ENCODE data around the gene EBLN1. TPM values are rescaled to one million over a fixed set of nuclear protein-coding genes. Genes with fewer than 3 reads are reported as not detected.
"Not testable (repeated sequence)": the region's sequence is repeated elsewhere in the genome, so short reads cannot be mapped to it uniquely, and the experiment has no call there.

Gene EBLN1
- total RNA-seq, 1 experiment from 2014 or later, result not detected

DNA sequence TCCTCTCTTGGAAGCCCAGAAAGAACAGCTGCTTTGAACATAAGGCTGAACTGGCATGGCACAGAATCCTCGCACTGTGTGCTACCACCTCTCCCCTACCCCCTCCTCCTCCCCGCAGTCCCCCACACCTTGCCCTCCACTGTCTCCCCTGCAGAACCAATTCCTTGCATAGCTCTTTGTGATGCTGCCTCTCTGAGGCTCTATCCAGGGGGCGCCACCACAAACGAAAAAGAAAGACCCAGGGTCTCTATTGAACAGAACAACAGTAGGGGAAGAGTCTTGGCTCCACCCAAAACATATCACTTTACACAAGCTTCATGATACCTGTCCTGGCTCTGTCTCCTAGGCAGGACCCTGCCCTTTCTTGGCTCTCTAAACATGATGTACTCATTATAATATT lies 26.2 kb upstream of the EBLN1 start:
- no peaks in the 10 kb centered on the region for H3K36me3 ChIP-seq
- H3K9me3 ChIP-seq (replicated peaks), result no peaks in the 10 kb centered on the region
- no peaks in the 10 kb centered on the region for H3K27me3 ChIP-seq
- peak in 1 of 2 experiments; percentile 4 for DNase-seq
- no peak overlapping the region for H3K4me3 ChIP-seq
- no peak overlapping the region for H3K27ac ChIP-seq
- peaks cover 3% of the 10 kb centered on the region; the same call in 1 of the 2 replicates for H3K4me1 ChIP-seq

DNA sequence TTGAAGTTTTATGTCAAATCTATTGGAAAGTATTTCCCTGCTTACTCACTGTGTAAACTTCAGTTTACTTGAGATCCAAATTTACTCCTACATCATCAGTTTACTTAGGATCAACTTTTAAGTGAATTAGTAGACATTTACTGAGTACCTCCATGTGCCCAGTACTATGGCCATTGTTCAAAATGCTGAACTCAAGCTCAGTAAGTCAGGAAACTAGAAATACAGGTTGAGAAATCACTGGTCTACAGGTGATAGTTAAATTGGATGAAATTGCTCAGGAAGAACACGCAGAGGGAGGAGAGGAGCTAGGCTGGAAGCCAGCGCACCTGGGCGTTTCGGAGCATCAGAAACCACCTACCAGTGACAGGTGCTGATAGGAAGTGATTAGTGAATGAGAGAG lies 25.5 kb upstream of the EBLN1 start:
- Histone ChIP-seq H3K9me3 (replicated peaks) (no peaks in the 10 kb centered on the region), H3K4me3 (no peak overlapping the region), H3K36me3 (no peaks in the 10 kb centered on the region), H3K27ac (no peak overlapping the region), H3K4me1 (peaks cover 3% of the 10 kb centered on the region; the same call in 1 of the 2 replicates), H3K27me3 (no peaks in the 10 kb centered on the region)
- DNase-seq, result no peak

DNA sequence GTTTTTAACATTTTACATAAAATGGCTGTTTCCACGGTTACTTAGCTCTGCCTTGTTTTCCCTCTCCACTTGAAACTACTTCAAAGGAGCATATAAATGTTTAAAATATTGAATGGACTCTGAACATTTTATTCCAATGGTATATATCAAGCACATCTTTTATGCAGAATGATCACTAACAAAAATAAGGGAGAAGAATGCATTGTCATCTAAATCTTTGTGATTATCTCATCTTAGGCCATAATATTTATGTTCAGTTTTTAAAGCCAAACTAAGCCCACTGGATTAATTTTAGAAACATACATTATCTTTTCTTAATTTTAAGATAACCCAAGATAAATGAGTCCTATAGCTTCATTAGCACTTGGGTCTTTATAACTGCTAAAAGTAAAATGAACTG lies 13.4 kb upstream of the EBLN1 start:
- no peaks in the 10 kb centered on the region for H3K9me3 ChIP-seq (replicated peaks)
- no peak overlapping the region for H3K27ac ChIP-seq
- no peak overlapping the region for H3K4me3 ChIP-seq
- DNase-seq, result no peak
- H3K27me3 ChIP-seq, result no peaks in the 10 kb centered on the region
- H3K36me3 ChIP-seq, result no peaks in the 10 kb centered on the region
- H3K4me1 ChIP-seq, result no peaks in the 10 kb centered on the region

DNA sequence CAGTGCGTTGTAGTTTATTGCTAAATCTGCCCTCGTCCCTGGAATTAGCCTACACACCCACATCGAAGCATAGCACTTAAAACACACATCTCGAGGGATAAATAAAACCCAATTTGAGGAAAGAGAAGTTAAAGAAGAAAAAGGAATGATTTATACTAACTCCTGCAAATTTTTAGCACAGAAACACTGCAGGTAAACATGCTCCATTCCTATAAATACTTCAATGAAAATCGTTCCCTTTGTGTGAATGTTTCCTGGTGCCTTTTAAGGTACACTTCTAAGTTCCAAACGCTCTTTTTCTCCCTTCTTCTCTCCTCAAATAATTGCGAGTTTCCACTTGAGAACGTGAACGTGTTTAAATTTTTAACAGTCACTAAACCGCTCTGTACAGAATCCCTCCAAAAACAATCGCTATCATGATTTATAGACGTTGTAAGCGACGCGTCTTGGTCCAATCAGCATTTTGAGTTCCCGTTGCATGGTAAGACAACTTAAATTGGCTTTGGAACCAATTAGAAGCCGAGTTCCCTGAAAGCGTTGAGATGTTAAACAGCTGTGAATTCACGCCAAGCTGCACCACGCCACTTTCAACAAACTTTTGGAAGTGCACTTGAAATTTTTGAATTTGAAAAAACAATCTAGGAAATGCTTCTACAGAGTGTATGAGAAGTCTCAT lies 12.5 kb upstream of the EBLN1 start:
- DNase-seq, result peak; percentile 35 to 63
- H3K9me3 ChIP-seq (replicated peaks), result no peaks in the 10 kb centered on the region
- peak overlapping the region; percentile 6; the same call in 1 of the 2 replicates for H3K27ac ChIP-seq
- H3K36me3 ChIP-seq, result no peaks in the 10 kb centered on the region
- H3K4me3 ChIP-seq, result peak overlapping the region; percentile 81
- H3K4me1 ChIP-seq, result no peaks in the 10 kb centered on the region
- H3K27me3 ChIP-seq, result no peaks in the 10 kb centered on the region

DNA sequence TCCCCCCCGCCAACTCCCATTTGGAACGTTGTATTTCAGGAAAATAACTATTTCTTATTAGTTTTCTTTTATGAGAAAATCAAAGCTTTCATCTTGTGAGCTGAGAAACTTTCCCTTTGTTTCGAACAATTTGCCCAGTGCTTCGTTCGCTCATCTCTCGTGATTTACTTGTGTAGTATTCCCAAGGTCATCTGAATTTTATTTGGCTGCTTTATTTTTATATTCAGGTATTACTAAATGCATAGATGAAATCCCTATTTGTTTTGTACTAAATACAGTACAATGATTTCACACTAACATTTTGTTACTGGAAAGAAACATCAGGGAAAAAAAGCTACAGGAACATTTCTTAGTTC lies 12.0 kb upstream of the EBLN1 start:
- Histone ChIP-seq H3K4me3 (peak overlapping the region; percentile 81), H3K9me3 (replicated peaks) (no peaks in the 10 kb centered on the region), H3K27ac (peak overlapping the region; percentile 6; the same call in 1 of the 2 replicates), H3K27me3 (no peaks in the 10 kb centered on the region), H3K4me1 (no peaks in the 10 kb centered on the region), H3K36me3 (no peaks in the 10 kb centered on the region)
- DNase-seq, result no peak

DNA sequence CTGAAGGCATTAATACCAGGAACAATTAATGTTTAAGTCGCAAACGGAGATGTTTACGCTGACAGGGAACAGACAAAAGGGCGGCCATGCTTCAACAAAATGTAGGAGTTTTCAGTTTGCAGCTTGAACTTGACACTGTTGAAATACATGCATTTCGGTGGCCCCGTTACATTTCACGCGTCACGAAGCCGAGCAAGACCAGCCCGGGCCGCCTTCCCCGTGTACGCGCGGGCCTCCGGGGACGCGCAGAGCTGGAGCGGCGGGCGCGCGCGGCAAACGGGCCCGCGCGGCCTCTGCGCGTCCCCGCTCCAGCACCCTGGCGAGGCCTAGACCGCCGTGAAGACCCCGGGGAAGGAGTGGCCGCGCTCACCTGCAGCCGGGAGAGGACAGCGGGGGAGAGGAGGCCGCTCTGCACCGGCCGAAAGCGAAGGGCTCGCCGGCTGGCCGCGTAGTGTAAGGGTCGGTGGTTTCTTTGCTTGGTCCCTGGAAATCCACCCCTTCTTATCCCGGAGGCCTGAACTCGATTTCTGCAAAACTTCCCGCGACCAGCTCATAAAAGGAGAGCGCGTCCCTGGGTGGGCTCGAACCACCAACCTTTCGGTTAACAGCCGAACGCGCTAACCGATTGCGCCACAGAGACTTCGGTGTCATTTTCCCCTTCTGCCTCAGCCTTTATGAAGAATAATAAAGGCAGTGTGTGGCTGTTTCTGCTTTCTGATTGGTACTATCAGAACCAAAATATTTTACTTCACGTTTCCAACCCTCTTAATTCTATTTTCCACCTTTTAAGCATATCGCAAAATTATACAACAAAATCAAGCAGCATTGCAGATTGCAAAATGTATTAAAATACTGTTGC lies 11.4 kb upstream of the EBLN1 start:
- peak; percentile 88 to 92 for DNase-seq
- Histone ChIP-seq H3K27ac (peak overlapping the region; percentile 54), H3K9me3 (replicated peaks) (no peaks in the 10 kb centered on the region), H3K27me3 (no peaks in the 10 kb centered on the region), H3K4me3 (peak overlapping the region; percentile 81), H3K36me3 (no peaks in the 10 kb centered on the region), H3K4me1 (no peaks in the 10 kb centered on the region)

DNA sequence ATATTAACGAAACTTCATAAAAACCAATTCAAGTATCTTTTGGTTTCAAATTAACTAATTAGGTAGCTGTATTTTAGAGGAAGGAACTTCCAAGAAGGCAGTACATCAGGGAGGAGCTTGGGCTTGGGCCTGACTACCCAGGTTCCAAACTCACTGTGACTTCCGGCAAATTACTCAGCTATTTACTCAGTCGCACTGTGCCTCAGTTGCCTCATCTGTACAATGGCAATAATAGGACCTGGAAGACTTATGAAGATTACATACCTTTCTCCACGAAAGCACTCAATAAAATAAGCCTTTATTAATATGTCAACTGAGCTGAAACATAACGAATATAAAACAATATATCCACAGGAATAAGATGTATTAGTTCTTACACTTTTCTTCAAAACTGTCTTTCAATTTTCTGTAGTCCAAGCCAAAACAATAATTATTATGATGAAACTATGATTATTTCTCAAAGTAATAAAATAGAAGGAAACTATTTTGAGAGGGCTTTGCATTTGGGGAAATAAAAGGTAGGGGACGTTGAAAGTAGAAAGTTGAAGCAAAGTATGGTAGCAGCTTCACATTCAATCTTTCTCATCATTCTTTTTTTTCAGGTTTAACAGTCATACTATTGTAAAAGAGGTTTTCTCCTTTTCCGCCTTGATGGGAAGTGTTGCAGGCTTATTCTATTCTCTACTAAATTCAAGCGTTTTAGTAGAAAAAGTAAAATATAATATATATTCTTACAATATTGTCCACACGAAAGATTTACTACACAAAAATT lies 10.5 kb upstream of the EBLN1 start:
- Histone ChIP-seq H3K4me1 (no peaks in the 10 kb centered on the region), H3K27me3 (no peaks in the 10 kb centered on the region), H3K36me3 (no peaks in the 10 kb centered on the region), H3K4me3 (peak overlapping the region; percentile 81), H3K27ac (peak overlapping the region; percentile 54), H3K9me3 (replicated peaks) (no peaks in the 10 kb centered on the region)
- no peak for DNase-seq

DNA sequence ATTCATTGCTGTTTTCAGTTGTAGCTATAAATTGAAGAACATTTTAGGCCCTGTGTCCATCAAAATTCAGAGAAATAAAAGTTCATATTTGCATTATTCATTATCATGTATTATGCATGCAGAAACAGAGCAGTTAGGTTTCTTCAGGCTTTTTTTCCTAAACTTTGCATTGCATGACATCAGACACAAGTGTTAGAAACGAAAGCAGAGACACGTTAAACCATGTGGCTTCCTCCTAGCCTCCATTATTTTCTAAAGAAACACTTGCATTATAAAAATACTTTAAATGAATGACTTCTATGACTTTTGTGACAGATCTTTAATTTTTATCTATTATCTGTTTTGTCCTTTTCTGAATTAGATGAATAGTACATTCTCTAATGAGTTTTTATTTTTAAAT lies 8.8 kb upstream of the EBLN1 start:
- DNase-seq, result no peak
- no peak overlapping the region for H3K4me3 ChIP-seq
- H3K27ac ChIP-seq, result no peak overlapping the region
- no peaks in the 10 kb centered on the region for H3K27me3 ChIP-seq
- H3K9me3 ChIP-seq (replicated peaks), result no peaks in the 10 kb centered on the region
- no peaks in the 10 kb centered on the region for H3K4me1 ChIP-seq
- H3K36me3 ChIP-seq, result no peaks in the 10 kb centered on the region

DNA sequence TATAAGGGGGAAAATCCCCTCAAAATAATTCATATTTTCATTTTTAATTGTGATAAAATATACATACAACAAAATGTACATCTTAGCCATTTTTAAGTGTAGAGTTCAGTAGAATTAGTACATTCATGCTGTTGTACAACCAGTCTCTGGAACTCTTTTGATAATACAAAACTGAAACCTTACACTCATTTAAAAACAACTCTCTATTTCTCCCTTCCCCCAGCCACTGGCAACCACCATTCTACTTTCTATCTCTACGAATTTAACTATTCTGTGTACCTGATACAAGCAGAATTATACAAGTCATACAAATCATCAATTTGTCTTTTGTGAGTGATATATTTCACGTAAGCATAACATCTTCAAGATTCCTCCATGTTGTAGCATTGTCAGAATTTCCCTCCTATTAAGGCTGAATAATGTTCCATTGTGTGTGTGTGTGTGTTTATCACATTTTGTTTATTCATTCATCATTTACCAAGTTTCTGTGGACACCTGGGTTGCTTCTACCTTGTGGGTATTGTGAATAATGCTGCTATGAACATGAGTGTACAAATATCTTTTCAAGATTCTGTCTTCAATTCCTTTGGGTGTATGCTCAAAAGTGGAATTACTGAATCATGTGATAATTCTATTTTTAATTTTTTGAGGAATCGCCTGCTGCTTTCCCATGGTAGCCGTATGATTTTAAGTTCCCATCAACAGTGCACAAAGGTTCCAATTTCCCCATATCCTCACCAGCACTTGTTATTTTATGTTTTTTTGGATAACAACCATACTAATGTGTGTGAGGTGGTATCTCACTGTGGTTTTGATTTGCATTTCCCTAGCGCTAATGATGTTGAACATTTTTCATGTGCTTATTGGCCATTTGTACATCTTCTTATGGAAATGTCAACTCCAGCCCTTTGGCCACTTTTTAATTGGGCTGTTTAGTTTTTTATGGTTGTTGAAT lies 4.7 kb upstream of the EBLN1 start:
- Histone ChIP-seq H3K27me3 (no peaks in the 10 kb centered on the region), H3K27ac (no peak overlapping the region), H3K9me3 (replicated peaks) (no peaks in the 10 kb centered on the region), H3K4me1 (no peaks in the 10 kb centered on the region), H3K36me3 (no peaks in the 10 kb centered on the region), H3K4me3 (no peak overlapping the region)
- DNase-seq, result no peak

DNA sequence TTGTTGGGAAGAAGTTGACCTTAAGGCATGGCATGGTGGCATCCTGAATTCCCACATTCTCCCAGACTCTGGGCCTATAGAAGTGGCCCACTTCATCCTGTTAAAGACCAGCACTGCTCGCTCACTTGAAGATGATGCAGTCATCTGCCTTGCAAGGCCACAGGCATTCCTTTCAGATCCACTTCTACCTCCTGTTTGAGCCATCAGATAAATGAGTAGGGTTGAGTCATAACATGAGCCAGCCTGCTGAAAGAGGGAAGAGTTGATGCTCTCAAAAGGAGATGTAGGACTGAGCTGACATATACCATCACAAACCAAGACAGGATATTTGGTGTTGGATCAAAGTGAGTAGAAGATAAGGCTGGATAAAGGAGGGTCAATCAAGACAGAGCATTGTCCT lies 1.5 kb upstream of the EBLN1 start:
- H3K9me3 ChIP-seq (replicated peaks), result no peaks in the 10 kb centered on the region
- DNase-seq, result no peak

DNA sequence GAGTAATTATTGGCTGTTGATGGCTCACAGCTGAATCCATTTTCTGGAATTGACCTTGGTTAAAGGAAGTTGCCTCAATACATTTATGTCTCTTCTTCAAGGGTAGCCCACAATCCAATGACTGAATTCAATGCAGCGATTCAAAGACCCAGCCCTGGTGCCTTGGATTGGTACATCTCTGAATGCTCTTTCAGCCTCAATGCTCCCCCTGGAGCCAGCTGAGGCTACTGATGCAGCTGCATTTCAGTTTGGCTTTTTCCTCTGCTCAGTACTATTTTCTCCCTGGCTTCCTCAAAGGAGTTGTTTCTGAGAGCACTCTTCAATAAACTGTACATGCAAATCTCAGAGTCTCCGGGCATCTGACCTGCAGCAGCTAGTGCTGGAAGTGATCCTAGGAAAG lies 633 bp upstream of the EBLN1 start:
- Histone ChIP-seq H3K27ac (no peak overlapping the region), H3K4me3 (no peak overlapping the region), H3K27me3 (no peaks in the 10 kb centered on the region), H3K36me3 (no peaks in the 10 kb centered on the region), H3K9me3 (replicated peaks) (no peaks in the 10 kb centered on the region), H3K4me1 (no peaks in the 10 kb centered on the region)
- DNase-seq, result no peak

More for the DNA sequence above, 1.5 kb upstream of the EBLN1 start:
- Histone ChIP-seq H3K27ac (no peak overlapping the region), H3K4me3 (no peak overlapping the region), H3K4me1 (no peaks in the 10 kb centered on the region), H3K27me3 (no peaks in the 10 kb centered on the region), H3K36me3 (no peaks in the 10 kb centered on the region)

DNA sequence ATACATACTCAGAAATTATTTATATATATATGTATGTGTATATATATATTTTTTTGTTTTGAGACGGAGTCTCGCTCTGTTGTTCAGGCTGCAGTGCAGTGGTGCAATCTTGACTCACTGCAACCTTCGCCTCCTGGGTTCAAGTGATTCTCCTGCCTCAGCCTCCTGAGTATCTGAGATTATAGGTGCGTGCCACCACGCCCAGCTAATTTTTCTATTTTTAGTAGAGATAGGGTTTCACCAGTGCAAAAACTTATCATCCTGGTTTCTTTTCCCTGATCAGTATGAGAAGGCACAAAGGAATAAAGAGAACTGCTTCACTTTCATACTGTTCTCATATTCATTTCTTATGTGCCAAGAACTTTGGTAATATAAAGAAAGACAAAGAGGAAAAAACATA lies 731 bp downstream of the EBLN1 start:
- DNase-seq; H3K27ac ChIP-seq; H3K4me3 ChIP-seq; H3K36me3 ChIP-seq; H3K4me1 ChIP-seq; H3K9me3 ChIP-seq (replicated peaks); H3K27me3 ChIP-seq: not testable (repeated sequence)

DNA sequence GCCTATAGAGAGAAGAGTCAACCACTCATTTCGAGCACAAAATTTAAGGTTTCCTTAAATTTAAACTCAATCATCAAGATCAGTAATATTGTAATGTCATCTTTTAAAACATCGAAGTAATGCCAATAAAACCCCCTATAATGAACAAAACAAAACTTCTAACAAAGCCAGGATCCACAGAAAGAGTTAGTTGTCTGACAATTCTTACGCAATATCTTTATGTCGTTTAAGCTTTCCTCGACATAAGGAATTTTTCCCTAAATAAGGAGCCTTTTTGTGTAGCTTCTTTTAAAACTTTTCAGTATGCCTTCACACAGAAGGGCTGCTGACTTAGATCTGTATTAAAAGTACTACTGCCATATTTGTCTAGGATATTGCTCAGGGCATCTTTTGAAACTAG lies 7.5 kb downstream of the EBLN1 start:
- Histone ChIP-seq H3K4me1 (no peaks in the 10 kb centered on the region), H3K27ac (no peak overlapping the region)
- DNase-seq, result no peak

DNA sequence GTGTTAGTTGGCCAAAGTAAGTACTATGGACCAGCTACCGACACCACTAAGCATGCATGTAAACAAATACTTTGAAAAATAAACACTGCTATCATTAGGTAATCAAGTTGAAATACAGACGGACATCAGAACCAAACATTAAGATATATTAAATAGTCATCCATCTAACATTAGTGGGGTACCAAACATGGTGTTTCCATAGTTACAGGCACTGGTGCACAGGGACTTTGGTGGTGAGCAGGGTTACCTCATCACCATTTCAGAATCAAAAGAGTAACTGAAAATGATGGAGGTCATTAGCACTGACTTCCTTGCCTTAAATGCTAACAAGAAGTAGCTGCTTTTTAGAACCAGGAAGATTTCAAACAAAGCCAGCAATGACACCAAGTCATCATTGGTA lies 23.9 kb downstream of the EBLN1 start:
- no peaks in the 10 kb centered on the region for H3K9me3 ChIP-seq (replicated peaks)
- H3K4me1 ChIP-seq, result no peaks in the 10 kb centered on the region
- H3K27me3 ChIP-seq, result no peaks in the 10 kb centered on the region
- no peak overlapping the region for H3K27ac ChIP-seq
- no peak for DNase-seq
- no peaks in the 10 kb centered on the region for H3K36me3 ChIP-seq
- H3K4me3 ChIP-seq, result no peak overlapping the region

More for the DNA sequence above, 7.5 kb downstream of the EBLN1 start:
- H3K4me3 ChIP-seq, result no peak overlapping the region
- no peaks in the 10 kb centered on the region for H3K9me3 ChIP-seq (replicated peaks)
- H3K36me3 ChIP-seq, result no peaks in the 10 kb centered on the region
- no peaks in the 10 kb centered on the region for H3K27me3 ChIP-seq

Data from SJCRH30 (cell line).